K562 (cell line): Measurements from ENCODE around the gene ZYG11A. TPM values are rescaled to one million over a fixed set of nuclear protein-coding genes. Genes with fewer than 3 reads are reported as not detected.

ENCODE experiments used
- BRD4 ChIP-seq: fragments of 200-600 bp; sonication (generic); IDR thresholded peaks from 2 replicates; pipeline ENCODE4 v1.6.1; 2017; ENCODE audit warnings: inconsistent platforms
- CBX3 ChIP-seq, 2 experiments: IDR thresholded peaks; 1 replicate in 1 of 2; 2 replicates in 1 of 2; pipeline ENCODE4 v1.6.1; 2012; ENCODE audit warnings: inconsistent platforms in 2 of 2, low read length in 2 of 2, borderline replicate concordance in 1 of 2, control low read depth in 1 of 2
- GABPA ChIP-seq: fragments of 200-800 bp; sonication (Bioruptor generic); conservative IDR thresholded peaks from 2 replicates; pipeline ENCODE4 v1.6.1; 2016; ENCODE audit warnings: low read depth, missing genetic modification characterization, missing compliant biosample characterization
- MCM2 ChIP-seq: fragments of 450-650 bp; IDR thresholded peaks from 2 replicates; pipeline ENCODE4 v1.6.1; 2017; ENCODE audit warnings: low read depth, mild to moderate bottlenecking
- RBM14 ChIP-seq: fragments of 200-400 bp; formaldehyde crosslinking; IDR thresholded peaks from 2 replicates; pipeline ENCODE4 v1.6.1; 2018; ENCODE audit warnings: low read depth, mild to moderate bottlenecking, low read length, moderate library complexity, borderline replicate concordance; ENCODE audit not compliant: insufficient read depth
- RFX1 ChIP-seq: fragments of 450-650 bp; IDR thresholded peaks from 2 replicates; pipeline ENCODE4 v1.6.1; 2016; ENCODE audit warnings: mild to moderate bottlenecking, moderate library complexity
- TAF7 ChIP-seq: fragments of 450-650 bp; IDR thresholded peaks from 2 replicates; pipeline ENCODE4 v1.6.1; 2016; ENCODE audit warnings: missing genetic modification characterization, missing compliant biosample characterization
- ZNF551 ChIP-seq: fragments of 250-450 bp; sonication (Bioruptor Pico); IDR thresholded peaks from 2 replicates; pipeline ENCODE4 v1.5.0; 2021; ENCODE audit warnings: mild to moderate bottlenecking, moderate library complexity
- ZNF57 ChIP-seq: fragments of 450-650 bp; formaldehyde crosslinking; IDR thresholded peaks from 2 replicates; pipeline ENCODE4 v1.4.0; 2020; ENCODE audit warnings: mild to moderate bottlenecking, moderate library complexity
- ZNF76 ChIP-seq: fragments of 250-450 bp; sonication (Bioruptor Pico); IDR thresholded peaks from 2 replicates; pipeline ENCODE4 v1.4.0; 2020; ENCODE audit warnings: mild to moderate bottlenecking, moderate library complexity, borderline replicate concordance
- ZNF830 ChIP-seq: fragments of 250-450 bp; sonication (Bioruptor Pico); IDR thresholded peaks from 2 replicates; pipeline ENCODE4 v1.5.0; 2021; ENCODE audit warnings: mild to moderate bottlenecking
- polyA plus RNA-seq, 8 experiments: library from polyadenylated mRNA; depleted of rRNA in 4 of 8; stranded (reverse) in 5 of 8; unstranded in 3 of 8; fragments of >200 nt; fragmentation: Nextera tagmentation in 2 of 8; fragmentation: Illumina TruSeq in 1 of 8; extraction: Ambion mirVana in 2 of 8; extraction: Trizol in 1 of 8; gene quantifications; 2 replicates each; pipeline versions ENCODE4 v1.2.1 to v1.2.3, GENCODE V29; 2011 to 2014; ENCODE audit warnings: inconsistent platforms in 1 of 8, missing spikeins in 1 of 8
- total RNA-seq, 7 experiments: library from RNA; depleted of rRNA in 6 of 7; stranded (reverse); fragments of >200 nt in 6 of 7; fragmentation: Illumina TruSeq in 2 of 7; extraction: Trizol in 2 of 7; gene quantifications; 2 replicates each; pipeline versions ENCODE4 v1.2.1 to v1.2.3, GENCODE V29; 2011 to 2021; ENCODE audit warnings: low replicate concordance in 1 of 7
- TF ChIP-seq, protein P1 (sequence below): fragments of 450-650 bp; formaldehyde crosslinking; IDR thresholded peaks from 2 replicates; pipeline ENCODE4 v1.4.0; 2020; ENCODE audit warnings: mild to moderate bottlenecking, moderate library complexity
- TF ChIP-seq, protein P2 (sequence below), 2 experiments: fragments of 450-650 bp; formaldehyde crosslinking in 1 of 2; IDR thresholded peaks; 2 replicates each; pipeline versions ENCODE4 v1.4.0 to v1.6.1; 2014 to 2020; ENCODE audit warnings: mild to moderate bottlenecking in 2 of 2, borderline replicate concordance in 1 of 2, low read depth in 1 of 2
- TF ChIP-seq, protein P3 (sequence below): fragments of 250-450 bp; sonication (Bioruptor Pico); IDR thresholded peaks from 2 replicates; pipeline ENCODE4 v1.8.0; 2021; ENCODE audit warnings: moderate library complexity, mild to moderate bottlenecking, inconsistent platforms
- TF ChIP-seq, protein P4 (sequence below): sonication (generic); formaldehyde crosslinking; IDR thresholded peaks from 2 replicates; pipeline ENCODE4 v1.8.0; 2022; ENCODE audit warnings: missing genetic modification reagents, mild to moderate bottlenecking, borderline replicate concordance

ZYG11A gene
- total and polyA plus RNA-seq, 9 of the 15 experiments (the other 6 are each of a cell fraction or from before 2014, with no cell fraction given): 4.5 to 21.9 (median 14.0) TPM

DNA sequence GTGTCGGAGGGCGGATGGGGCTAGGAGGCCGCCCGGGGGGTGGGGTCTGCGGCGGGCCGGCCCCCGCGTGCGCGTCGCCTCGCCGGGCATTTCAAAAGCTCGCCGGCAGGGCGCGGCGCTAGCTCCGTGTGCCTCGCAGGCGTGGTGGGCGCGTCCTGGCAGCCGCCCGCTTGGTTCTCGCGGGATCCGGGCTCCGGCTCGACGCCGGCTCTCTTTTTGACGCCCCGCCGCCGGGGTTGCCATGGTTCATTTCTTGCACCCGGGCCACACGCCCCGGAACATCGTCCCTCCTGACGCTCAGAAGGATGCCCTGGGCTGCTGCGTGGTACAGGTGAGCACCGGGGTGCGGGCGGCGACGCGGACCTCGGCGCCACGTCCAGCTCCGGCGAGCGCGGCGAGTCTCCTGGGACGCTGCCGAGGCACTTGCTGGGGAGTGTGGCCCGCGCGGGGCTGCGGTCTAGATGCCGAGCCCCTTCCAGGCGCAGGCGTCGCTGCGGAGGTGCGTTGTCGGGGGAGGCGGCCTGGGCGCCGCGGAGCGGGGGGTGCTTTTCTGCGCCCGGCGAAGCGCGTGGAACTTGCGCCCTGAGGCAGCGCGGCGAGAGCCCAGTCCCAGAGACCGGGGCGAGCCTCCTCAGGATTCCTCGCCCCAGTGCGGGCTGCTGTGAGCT lies at the start of gene ZYG11A (continued):
- no peak for TF ChIP-seq ZNF551 (CRISPR knock-in tag)
- TF ChIP-seq, protein P1, sequence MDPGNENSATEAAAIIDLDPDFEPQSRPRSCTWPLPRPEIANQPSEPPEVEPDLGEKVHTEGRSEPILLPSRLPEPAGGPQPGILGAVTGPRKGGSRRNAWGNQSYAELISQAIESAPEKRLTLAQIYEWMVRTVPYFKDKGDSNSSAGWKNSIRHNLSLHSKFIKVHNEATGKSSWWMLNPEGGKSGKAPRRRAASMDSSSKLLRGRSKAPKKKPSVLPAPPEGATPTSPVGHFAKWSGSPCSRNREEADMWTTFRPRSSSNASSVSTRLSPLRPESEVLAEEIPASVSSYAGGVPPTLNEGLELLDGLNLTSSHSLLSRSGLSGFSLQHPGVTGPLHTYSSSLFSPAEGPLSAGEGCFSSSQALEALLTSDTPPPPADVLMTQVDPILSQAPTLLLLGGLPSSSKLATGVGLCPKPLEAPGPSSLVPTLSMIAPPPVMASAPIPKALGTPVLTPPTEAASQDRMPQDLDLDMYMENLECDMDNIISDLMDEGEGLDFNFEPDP: no peak
- TF ChIP-seq ZNF57 (CRISPR knock-in tag): no peak
- TF ChIP-seq RFX1: peak; percentile 63
- no peak for TF ChIP-seq TAF7 (tag)
- TF ChIP-seq, protein P2, sequence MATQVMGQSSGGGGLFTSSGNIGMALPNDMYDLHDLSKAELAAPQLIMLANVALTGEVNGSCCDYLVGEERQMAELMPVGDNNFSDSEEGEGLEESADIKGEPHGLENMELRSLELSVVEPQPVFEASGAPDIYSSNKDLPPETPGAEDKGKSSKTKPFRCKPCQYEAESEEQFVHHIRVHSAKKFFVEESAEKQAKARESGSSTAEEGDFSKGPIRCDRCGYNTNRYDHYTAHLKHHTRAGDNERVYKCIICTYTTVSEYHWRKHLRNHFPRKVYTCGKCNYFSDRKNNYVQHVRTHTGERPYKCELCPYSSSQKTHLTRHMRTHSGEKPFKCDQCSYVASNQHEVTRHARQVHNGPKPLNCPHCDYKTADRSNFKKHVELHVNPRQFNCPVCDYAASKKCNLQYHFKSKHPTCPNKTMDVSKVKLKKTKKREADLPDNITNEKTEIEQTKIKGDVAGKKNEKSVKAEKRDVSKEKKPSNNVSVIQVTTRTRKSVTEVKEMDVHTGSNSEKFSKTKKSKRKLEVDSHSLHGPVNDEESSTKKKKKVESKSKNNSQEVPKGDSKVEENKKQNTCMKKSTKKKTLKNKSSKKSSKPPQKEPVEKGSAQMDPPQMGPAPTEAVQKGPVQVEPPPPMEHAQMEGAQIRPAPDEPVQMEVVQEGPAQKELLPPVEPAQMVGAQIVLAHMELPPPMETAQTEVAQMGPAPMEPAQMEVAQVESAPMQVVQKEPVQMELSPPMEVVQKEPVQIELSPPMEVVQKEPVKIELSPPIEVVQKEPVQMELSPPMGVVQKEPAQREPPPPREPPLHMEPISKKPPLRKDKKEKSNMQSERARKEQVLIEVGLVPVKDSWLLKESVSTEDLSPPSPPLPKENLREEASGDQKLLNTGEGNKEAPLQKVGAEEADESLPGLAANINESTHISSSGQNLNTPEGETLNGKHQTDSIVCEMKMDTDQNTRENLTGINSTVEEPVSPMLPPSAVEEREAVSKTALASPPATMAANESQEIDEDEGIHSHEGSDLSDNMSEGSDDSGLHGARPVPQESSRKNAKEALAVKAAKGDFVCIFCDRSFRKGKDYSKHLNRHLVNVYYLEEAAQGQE (IDR thresholded peaks at IDR 0.05; ENCODE audit: borderline replicate concordance): no peak
- TF ChIP-seq, protein P2 (CRISPR knock-in tag; IDR thresholded peaks at IDR 0.05; ENCODE audit: low read depth): 0 out of 2 replicates have a peak, but pooled peaks have one; percentile 54
- TF ChIP-seq GABPA (tag): no peak
- peak; percentile 57; the same call in 1 of the 2 replicates for TF ChIP-seq ZNF76 (CRISPR knock-in tag)
- TF ChIP-seq ZNF830: no peak
- TF ChIP-seq, protein P3, sequence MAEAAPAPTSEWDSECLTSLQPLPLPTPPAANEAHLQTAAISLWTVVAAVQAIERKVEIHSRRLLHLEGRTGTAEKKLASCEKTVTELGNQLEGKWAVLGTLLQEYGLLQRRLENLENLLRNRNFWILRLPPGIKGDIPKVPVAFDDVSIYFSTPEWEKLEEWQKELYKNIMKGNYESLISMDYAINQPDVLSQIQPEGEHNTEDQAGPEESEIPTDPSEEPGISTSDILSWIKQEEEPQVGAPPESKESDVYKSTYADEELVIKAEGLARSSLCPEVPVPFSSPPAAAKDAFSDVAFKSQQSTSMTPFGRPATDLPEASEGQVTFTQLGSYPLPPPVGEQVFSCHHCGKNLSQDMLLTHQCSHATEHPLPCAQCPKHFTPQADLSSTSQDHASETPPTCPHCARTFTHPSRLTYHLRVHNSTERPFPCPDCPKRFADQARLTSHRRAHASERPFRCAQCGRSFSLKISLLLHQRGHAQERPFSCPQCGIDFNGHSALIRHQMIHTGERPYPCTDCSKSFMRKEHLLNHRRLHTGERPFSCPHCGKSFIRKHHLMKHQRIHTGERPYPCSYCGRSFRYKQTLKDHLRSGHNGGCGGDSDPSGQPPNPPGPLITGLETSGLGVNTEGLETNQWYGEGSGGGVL (CRISPR knock-in tag): no peak
- TF ChIP-seq MCM2: no peak
- TF ChIP-seq, protein P4, sequence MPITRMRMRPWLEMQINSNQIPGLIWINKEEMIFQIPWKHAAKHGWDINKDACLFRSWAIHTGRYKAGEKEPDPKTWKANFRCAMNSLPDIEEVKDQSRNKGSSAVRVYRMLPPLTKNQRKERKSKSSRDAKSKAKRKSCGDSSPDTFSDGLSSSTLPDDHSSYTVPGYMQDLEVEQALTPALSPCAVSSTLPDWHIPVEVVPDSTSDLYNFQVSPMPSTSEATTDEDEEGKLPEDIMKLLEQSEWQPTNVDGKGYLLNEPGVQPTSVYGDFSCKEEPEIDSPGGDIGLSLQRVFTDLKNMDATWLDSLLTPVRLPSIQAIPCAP (CRISPR knock-in tag): no peak
- TF ChIP-seq BRD4: no peak
- peak in 1 of 2 experiments; percentile 69; a peak in 1 of 3 replicates for TF ChIP-seq CBX3 (IDR thresholded peaks at IDR 0.05; ENCODE audit: borderline replicate concordance in 1 of 2, low read length in 2 of 2)
- TF ChIP-seq RBM14: no peak
